Mammary epithelial cell (primary cell): ENCODE results near the gene SMAD6.

ENCODE experiments used
- EZH2 ChIP-seq: IDR thresholded peaks from 2 replicates; pipeline ENCODE4 v1.6.1; 2012; ENCODE audit warnings: low read length, inconsistent platforms, borderline replicate concordance
- TF ChIP-seq, protein P1 (sequence below), 2 donors: IDR thresholded peaks in 1 of 2; conservative IDR thresholded peaks in 1 of 2; 2 replicates each; pipeline ENCODE4 v1.5.1; 2011 to 2012; ENCODE audit warnings: inconsistent platforms in 2 of 2, low read length in 2 of 2, mild to moderate bottlenecking in 2 of 2, control low read depth in 1 of 2, low read depth in 1 of 2; ENCODE audit not compliant: insufficient read depth in 1 of 2; ENCODE audit errors: extremely low read depth in 1 of 2

- TF ChIP-seq, protein P1, sequence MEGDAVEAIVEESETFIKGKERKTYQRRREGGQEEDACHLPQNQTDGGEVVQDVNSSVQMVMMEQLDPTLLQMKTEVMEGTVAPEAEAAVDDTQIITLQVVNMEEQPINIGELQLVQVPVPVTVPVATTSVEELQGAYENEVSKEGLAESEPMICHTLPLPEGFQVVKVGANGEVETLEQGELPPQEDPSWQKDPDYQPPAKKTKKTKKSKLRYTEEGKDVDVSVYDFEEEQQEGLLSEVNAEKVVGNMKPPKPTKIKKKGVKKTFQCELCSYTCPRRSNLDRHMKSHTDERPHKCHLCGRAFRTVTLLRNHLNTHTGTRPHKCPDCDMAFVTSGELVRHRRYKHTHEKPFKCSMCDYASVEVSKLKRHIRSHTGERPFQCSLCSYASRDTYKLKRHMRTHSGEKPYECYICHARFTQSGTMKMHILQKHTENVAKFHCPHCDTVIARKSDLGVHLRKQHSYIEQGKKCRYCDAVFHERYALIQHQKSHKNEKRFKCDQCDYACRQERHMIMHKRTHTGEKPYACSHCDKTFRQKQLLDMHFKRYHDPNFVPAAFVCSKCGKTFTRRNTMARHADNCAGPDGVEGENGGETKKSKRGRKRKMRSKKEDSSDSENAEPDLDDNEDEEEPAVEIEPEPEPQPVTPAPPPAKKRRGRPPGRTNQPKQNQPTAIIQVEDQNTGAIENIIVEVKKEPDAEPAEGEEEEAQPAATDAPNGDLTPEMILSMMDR (conservative IDR thresholded peaks at IDR 0.05 in 1 of 2, IDR thresholded peaks at IDR 0.05 in 1 of 2; ENCODE audit: extremely low read depth in 1 of 2, insufficient read depth in 1 of 2, low read depth in 1 of 2, low read length in 2 of 2): no peak
- no peak for TF ChIP-seq EZH2
Measured at GRCh38 chr15:66824424-66824823, 122.4 kb downstream of the SMAD6 start.
